HCEC 1CT (cell line): ENCODE data around the gene CCDC106.
A peak's percentile ranks its signal among the peaks of the same experiment; 100 is the strongest.

ENCODE experiments used
- DNase-seq: peaks from one replicate; pipeline ENCODE4 v3.0.0-alpha.2; 2017

CCDC106 gene

DNA sequence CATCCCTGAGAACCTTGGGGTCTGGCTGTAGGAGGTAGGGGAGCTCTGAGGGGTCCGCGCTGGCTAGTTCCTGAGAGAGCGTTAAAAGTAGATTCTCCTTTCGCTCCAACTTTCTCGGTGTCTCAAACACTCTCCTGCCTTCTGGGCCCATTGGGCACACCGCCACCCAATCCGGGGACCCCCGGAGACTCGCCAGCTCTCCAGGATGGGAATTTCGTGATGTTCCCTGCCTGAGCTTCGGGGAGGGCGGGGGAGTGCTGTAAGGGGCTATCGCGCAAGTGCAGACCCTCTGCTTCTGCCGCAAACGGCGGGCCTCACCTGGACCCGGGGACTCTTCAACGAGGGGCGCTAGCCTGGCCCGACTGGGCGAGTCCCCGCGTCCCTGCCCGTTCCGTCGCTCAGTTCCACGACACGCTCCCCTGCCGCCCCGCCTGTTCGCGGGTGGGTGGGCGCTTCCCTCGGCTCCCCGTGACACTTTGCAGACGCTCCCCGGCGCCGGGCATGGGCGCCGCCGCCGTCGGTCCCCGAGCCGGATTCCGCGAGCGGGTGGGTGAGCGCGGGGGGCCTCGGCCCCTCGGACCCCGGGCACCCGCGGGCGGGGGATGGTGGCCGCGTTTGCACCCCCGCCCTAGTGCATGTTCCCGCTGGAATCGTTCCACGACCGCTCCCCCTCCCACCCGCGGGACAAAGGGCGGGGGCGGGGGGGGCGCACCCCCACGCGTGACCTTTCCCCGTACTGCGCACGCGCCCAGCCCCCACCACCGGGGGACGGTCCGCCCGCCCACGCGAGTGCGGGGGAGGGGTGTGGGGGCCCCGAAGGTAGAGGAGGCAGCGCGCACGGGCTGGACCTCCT, at the start of gene CCDC106:
Gene CCDC106 (plus strand): TSS at position 481 of the 853 bp plus-strand sequence. CDS start 835 bp downstream, outside the sequence.
- DNase-seq, result peak; percentile 51

DNA sequence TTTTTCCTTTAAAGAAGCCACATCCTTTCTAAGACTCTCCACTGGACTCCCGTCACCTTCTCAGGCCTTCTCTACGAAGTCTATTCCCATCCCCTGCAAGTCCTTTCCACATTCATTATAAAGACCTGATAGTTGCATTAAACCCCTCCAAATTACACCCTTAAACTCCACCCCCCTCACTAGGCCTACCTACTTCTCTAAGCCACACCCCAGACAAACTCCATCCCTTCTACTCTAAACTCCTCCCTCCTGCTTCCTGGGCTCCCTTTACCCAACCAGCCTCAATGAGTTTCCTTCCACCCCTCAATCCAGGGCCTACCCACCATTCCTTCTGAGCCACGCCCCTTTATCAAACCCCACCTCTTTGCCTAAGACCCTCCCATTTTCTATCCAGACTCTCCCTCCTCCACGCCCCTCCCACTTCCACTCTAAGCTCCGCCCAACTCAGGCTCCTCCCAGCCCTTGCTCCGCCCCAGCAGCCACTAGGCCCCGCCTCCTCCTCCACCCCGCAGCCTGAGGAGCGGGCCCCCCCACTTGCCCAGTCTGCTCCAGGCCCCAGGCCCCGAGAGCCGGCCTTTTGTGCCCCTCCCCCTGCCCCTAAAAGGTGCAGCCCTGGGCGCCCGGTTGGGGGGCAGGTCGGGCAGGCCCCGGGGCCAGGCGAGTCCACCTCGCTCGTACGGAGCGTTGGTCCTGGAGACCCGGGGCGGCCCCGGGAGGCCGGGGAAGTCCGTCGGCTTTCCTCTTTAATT, 49.1 kb upstream of the CCDC106 start:
- DNase-seq, result peak; percentile 91

DNA sequence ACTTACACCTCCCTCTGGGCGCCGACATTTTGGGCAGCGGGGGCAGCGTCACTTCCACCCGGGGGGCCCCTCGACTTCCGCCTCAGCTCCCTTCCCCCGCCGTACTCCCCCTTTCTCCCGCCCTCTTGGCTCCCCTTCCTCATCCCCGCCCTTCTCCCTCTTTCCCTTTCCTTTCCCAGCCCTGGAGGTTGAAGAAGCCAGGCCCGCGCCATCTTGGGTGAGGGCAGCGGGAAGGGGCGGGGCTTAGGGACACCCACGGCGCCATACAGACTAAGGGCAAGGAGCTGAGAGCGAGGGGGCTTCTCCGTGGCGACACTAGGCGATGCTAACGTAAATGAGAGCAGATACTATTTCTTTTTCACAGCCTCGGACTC, 48.6 kb upstream of the CCDC106 start, which contains the start of gene FIZ1:
Gene FIZ1 (minus strand): TSS at position 50 of the 374 bp plus-strand sequence. CDS start 1,652 bp downstream, outside the sequence.
- DNase-seq, result peak; percentile 97

DNA sequence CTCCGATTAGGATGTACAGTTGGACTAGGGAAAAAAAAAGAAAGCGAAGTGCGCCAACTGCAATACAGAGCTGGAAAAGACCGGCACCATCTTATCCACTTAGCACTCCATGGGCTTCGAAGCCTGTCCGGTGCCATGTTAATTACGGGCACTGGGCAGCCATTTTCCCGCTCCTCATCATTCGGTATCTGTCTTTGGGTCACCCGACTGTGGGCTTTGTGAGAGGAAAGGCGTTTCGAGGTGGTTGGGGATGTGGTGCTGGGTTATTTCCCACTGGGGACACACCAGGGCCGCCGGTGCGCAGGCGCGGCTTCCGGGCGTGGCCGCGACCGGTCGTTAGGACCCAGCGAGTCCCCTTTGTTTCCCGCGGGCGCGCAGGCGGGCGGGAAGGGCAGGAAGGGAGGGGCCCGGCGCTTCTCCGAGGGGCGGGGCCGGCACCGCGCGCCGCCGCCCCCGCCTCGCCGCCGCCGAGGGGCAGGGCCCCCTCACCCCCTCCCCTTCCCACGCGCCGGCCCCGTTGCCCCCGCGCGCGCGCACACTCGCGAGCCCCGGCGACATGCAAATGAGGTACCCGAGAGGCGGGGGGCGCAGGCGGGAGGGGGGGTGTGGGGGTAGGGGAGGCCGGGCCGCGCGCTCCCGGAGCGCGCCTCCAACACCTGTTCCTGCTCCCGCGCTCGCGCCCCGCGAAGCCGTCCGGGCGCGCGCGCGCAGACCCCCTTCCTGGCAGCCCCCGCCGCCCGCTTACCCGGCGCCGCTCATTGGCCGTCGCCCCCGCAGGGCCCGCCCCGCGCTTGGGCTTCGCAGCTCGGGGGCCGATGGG, 48.0 kb upstream of the CCDC106 start, which contains the start of gene ZNF524:
Gene ZNF524 (plus strand): TSS at position 447 of the 820 bp plus-strand sequence. CDS start 1,825 bp downstream, outside the sequence.
- peak; percentile 82 for DNase-seq

DNA sequence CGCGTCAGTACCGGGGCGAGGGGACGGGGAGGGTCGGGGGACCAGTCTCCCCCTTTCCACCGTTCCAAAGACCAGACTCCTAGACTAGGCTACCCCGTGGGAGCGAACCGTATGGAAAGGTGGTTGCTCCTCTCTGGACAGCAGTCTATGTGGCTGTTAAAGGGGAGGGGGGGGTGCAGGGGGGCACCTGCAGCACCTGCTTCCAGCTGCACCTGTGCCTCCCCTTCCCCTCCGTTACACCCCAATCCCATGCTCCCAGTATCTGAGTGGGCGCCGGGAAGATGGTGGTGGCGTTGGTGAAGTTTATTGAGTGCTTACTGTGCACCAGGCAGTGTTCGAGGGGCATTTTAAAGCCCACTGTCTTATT, 47.4 kb upstream of the CCDC106 start:
- no peak for DNase-seq

DNA sequence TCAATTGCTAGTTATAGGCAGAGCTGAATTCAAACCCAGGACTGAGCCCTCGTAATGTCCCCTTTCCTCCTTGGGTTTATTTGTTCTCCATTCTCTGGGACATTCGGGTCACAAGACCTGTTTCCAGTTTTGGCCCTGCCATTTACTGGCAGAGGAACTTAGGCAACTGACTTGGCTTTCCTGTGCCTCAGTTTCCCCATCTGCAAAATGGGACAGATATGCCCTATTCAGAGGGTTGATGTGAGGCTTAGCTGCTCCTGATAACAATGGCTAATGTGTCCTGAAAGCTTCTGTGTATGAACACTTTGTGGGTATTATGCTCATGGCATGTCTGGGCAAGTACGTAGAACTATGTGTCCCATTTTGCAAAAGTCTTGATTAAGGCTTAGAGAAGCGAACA, 46.9 kb upstream of the CCDC106 start:
- no peak for DNase-seq

DNA sequence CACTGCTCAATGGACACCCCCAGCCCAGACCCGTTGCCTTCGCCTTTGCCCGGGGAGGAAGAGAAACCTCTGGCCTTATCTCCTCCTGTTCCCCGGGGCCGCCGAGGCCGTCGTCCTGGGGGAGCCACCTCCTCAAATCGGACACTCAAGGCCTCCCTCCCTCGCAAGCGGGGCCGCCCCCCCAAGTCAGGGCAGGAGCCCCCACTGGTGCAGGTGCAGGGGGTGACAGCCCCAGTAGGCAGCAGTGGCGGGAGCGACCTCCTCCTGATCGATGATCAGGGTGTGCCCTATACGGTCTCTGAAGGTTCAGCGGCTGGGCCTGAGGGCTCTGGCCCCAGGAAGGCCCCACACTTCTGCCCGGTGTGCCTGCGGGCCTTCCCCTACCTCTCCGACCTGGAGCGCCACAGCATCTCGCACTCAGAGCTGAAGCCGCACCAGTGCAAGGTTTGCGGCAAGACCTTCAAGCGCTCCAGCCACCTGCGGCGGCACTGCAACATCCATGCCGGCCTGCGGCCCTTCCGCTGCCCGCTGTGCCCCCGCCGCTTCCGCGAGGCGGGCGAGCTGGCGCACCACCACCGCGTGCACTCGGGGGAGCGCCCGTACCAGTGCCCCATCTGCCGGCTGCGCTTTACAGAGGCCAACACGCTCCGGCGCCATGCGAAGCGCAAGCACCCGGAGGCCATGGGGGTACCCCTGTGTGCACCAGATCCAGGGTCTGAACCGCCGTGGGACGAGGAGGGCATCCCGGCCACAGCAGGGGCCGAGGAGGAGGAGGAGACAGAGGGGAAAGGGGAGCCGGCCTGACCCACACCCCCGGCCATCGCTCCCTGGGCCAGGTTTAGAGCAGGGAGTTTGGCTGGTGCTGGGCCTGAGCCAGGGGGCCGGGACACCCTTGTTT, 45.7 kb upstream of the CCDC106 start:
- no peak for DNase-seq

DNA sequence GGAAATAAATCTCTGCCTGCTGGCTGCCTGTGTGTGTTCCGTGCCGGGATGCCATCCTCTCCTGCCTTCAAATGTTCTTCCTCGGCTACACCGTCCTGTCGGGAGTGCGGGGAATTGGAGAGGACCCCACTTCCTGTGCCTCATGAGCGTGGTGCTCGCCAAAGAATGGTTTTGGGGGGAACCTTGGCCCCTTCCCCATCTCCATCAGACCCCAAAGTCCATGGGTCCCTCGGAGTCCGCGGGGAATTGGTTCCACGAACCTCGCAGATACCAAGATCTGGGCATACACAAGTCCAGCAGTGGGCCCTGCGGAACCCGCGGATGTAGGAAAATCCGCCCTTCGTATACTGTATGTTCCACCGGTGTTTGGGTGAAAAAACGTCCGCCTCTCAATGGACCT, 44.9 kb upstream of the CCDC106 start:
- DNase-seq, result no peak

DNA sequence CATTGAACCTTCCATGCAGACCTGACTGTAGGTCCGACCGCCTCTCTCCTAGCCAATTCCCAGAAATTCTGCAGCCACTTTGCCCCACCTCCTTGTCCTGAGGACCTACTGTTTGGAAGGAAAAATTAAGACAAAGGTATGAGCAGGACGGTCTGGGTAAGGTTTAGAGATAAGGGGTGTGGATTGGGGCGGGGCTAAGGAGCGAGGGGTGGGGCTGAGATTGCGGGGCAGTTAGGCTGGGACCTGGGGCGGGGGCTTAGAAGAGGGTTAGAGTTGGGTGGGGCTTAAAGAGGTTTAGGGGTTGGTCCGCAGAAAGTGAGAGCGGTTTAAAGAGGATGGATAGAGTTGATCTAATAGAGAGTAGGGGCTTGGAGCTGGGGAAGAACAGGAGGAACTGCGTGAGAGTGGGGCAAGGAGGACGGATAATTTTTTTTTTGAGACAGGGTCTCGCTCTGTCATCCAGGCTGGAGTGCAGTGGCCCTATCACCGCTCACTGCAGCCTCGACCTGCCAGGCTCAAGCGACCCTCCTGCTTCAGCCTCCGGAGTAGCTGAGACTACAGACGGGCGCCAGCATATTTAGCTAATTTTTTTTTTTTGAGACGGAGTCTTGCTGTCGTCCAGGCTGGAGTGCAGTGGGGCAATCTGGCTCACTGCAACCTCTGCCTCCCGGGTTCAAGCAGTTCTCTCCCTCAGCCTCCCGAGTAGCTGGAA, 44.3 kb upstream of the CCDC106 start:
- DNase-seq, result no peak

DNA sequence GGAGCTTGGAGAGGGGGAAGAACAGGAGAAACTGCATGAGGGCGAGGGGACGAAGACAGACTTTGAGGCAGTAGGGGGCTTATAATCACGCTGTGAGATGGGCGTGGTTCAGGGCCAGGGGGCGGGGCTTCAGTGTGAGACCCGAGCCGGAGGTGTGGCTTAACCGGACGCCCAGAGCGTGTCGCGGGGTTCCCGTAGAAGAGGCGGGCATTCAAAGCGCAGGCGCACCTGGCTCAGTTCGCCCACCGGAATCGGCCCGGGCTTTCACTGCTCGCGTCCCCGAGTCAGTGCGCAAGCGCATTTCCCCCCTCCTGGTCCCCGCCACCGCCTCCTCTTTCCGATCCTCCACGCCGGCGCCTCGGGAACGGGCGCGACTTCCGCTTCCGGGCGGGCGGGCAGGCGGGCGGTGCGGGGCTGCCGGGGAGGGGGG, 42.8 kb upstream of the CCDC106 start:
- peak; percentile 98 for DNase-seq

DNA sequence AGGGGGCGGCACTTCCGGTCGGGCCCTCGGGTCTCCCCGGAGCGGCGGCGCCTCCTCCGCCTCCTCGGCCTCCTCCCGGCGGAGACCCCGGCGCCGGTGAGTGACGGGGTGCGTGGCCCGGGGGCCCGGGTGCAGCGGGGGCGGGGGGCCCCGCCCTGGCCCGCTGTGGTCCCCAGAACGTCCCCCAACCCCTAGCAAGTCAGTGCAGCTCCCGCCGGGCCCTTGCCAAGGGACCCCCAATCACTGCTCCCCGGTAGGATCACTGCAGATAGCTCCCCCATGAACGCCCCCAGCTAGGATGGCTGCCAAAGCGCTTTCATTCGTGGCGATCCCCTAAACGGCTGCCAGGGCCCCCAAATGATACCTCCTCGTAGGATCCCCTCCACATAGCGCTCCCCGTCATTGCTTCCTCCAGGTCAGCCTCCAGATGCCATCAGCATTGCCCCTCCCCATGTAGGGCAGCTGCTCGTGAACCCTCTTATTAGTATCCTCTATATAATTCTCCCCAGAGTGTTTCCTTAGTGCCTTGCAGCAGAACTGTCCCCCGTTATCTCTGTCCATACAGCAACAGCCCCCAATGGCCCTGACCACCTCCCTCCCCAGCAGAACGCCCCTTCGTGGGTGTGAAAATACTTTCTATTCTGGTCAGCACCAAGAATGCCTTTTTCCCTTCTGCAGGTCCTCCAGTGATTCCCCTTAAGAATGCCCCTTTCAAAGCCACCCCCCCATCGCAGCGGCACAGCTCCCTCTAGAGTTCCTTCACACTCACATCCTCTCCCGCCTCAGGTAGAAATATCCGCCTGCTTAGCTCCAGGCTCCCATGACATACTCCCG, 42.2 kb upstream of the CCDC106 start, which contains the start of gene ZNF865:
Gene ZNF865 (plus strand): TSS at position 11 of the 834 bp plus-strand sequence. CDS start 7,972 bp downstream, outside the sequence.
- peak; percentile 81 for DNase-seq

DNA sequence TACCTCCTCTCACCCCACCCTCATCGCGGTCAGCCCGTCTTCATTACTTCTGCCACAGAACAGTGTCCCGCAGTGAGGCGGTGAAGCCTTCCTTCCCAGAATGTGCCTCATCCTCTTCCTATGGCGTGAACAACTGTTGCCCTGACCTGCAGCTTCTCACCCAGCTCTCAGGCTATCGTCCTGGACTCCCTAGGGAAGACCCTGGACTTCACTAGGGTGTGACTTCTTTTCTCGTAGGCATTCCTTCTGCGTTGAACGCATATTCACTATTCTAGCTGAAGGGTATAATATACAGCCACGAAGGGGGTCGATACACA, 41.6 kb upstream of the CCDC106 start:
- DNase-seq, result no peak

DNA sequence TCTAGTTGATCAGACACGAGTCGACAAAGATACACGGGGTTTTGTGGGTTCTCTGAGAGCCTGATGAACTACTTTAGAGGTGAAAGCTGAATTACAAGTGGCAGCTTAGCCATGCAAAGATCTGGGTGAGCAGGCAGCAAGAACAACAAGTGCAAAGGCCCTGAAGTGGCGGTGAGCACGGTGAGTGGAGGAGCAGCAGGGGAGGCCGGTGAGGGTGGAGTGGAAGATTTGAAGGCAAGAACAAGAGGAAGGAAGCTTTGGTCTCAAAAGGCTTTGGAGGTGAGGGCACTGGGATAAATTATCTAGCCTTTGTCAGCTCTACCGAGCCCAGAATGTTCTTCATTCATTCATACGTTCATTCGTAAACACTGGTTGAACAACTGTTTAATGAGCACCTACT, 41.2 kb upstream of the CCDC106 start:
- no peak for DNase-seq

DNA sequence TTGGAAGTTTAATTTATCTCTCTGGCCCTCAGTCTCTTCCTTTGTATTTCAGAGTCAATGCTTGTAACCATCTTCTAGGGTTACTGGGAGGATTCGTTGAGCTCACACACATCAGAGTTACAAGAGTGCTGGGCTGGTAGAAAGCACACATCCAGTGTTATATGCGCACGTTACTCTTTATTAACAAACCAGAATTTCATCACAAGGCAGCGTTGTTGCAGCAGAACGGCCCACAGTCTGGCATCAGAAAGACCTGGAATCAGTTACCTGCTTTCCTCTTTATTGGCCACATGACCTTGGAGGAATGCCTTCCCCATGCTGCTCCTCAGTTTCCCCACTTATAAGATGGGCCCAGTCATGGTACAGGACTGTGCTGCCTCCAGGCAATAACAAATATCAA, 38.7 kb upstream of the CCDC106 start:
- no peak for DNase-seq

DNA sequence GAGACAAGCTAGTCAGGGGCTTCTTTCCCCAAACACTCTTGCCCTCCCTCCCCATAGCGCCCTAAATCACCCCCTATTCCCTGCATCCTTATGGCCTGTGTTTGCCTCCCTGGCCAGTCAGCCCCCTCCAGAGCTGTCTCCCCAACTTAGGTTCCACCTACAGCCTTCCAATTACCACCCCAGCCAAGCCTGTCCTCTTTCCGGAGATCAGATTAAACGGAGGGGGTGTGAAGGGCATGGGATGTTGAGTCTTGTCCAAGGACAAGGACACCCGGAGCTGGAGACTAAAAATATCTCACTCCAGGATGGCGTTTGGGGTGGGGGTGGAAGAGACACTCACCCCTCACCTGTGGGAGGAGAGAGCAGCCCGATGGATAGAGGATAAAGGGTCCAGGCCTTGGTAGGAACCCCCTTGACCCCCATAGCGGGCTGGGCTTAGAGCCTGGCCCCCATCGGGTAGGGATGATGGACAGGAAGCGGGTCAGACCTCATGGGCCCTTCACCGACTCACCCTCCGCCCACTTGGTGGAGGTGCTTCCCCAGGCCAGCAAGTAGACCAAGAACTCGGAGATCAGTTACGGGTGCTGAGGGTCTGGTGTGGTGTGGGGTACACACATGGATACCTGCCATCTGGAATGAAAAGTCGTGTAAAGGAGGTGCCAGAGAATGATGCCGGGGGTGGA, 36.6 kb upstream of the CCDC106 start:
- DNase-seq, result no peak

DNA sequence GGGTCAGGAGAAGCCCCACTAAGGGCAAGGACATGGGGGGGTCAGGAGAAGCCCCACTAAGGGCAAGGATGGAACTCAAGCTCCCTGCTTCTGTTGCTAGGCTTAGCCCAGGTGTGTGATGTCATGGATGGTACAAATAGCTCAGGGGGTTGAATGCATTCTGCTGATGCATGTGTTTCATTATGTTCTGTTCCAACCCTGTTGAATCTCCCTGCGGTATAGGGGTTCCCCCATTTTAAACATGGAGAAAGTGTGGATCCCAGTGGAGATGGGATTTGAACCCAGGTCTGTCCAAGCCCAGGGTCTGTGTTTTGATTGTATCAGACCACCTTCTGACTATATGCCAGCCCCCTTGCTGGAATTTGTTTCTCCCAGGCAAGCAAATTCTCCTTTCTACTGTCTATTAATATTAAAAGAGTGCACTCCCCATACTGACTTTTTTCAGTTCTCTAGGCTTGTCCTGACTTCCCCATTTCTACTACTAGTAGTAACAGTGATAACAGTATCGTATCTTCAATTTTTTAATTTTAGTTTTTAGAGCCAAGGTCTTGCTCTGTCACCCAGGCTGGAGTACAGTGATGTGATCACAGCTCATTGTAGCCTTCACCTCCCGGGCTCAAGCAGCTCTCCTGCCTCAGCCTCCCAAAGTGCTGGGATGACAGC, 35.9 kb upstream of the CCDC106 start:
- no peak for DNase-seq

DNA sequence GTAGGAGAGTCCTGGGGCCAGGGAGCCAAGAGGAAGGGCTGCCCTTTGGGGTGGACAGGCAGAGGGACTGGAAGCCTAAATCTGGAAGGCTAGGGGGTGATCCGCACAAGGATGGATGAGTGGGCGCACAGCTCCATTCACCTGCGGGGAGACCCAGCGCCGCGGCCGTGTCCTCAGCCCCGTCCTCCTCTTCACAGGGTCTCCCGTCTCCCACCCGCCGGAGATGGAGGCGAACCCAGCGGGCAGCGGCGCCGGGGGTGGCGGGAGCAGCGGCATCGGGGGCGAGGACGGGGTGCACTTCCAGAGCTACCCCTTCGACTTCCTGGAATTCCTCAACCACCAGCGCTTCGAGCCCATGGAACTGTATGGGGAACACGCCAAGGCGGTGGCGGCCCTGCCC, 34.6 kb upstream of the CCDC106 start:
- DNase-seq, result no peak

DNA sequence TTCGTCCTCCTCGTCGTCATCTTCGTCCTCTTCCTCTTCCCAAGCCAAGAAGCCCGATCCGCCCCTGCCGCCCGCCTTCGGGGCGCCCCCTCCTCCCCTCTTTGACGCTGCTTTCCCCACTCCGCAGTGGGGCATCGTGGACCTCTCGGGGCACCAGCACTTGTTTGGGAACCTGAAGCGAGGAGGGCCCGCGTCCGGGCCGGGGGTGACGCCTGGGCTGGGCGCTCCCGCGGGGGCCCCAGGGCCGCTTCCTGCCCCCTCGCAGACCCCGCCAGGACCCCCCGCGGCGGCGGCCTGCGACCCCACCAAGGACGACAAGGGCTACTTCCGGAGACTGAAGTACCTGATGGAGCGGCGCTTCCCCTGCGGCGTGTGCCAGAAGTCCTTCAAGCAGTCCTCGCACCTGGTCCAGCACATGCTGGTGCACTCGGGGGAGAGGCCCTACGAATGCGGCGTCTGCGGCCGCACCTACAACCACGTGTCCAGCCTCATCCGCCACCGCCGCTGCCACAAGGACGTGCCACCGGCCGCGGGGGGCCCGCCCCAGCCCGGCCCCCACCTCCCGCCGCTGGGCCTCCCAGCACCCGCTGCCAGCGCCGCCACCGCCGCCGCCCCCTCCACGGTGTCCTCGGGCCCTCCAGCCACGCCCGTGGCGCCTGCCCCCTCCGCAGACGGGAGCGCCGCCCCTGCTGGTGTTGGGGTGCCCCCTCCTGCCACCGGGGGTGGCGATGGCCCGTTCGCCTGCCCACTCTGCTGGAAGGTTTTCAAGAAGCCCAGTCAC, 33.9 kb upstream of the CCDC106 start:
- no peak for DNase-seq
